ENCODE results near the gene ATXN2. TPM values are rescaled to one million over a fixed set of nuclear protein-coding genes. Genes with fewer than 3 reads are reported as not detected.

Gene ATXN2
- total and polyA plus RNA-seq, 9 of the 15 experiments (the other 6 are each of a cell fraction or from before 2014, with no cell fraction given) = 16.8 to 67.8 (median 29.3) TPM

- TF ChIP-seq ZBTB40 (IDR thresholded peaks at IDR 0.05) (no peak), ZBTB40 (CRISPR knock-in tag; IDR thresholded peaks at IDR 0.05) (no peak), PHF8 (IDR thresholded peaks at IDR 0.05; ENCODE audit: borderline replicate concordance, low read length) (no peak), ETV1 (tag; conservative IDR thresholded peaks at IDR 0.05; ENCODE audit: low read depth) (no peak), ZNF668 (CRISPR knock-in tag; IDR thresholded peaks at IDR 0.05) (no peak), NR2C1 (IDR thresholded peaks at IDR 0.05) (no peak), NR2C1 (tag; IDR thresholded peaks at IDR 0.05) (no peak), HIVEP1 (CRISPR knock-in tag; IDR thresholded peaks at IDR 0.05) (no peak), ZSCAN29 (IDR thresholded peaks at IDR 0.05) (no peak), ZNF785 (CRISPR knock-in tag; IDR thresholded peaks at IDR 0.05) (no peak), GATA2 (CRISPR knock-in tag; IDR thresholded peaks at IDR 0.05) (no peak)
Observed at GRCh38 chr12:111503116-111503515, 96.0 kb downstream of the ATXN2 start (continued).

Data from K562 (cell line).